HG03280 (cell line): Measurements from ENCODE around the gene TSC2.
"Not testable (repeated sequence)": the region's sequence is repeated elsewhere in the genome, so short reads cannot be mapped to it uniquely, and the experiment has no call there.

ENCODE experiments used
- ATAC-seq: cut with Tn5 transposase; IDR thresholded peaks from one replicate; pipeline ENCODE4 v1.9.1; 2021; ENCODE audit warnings: mild to moderate bottlenecking, moderate library complexity; ENCODE audit not compliant: unreplicated experiment

Gene TSC2

DNA sequence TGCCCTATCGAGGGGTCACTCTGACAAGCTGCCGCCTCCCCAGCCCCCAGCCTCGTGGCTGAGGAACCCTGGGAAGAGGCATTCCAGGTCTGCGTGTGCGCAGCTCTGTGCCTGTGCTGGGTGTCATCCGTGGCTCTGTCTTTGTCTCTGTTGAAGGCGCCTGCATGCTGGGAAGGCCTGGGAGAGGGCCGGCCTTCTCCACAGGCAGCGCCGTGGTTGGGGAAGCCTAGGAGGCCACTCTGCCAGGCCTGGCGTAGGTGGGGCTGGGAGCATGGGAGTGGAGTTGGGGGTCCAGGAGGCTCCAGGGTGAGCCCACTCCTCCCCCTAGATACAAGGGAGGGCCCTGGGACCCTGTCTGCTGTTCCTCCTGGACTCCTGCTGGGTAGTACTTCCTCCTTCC lies 17.7 kb upstream of the TSC2 start:
- ATAC-seq = no peak

DNA sequence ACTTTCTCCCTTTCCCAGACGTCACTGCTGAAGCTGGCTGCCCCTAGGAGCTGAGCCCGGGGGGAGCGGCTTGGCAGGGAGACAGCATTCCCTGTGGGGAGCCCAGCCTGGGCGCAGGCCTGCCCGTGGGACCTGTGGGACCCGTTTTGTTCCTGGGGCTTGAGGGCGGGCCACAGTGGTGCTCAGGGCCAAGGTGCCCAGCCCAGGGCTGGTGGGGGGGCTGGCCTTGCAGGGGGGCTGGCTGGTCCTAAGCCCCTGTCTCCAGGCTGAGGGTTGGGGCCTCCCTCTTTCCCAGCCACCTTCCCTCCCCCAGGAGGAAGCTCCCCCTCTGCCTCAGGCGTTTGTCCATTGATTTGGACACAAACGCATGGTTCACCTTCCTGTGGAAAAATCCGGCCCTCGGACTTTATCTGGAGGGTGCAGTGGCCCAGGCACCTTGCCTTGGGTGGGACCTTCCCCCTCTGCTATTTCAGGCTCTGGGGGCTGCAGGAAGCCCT lies 16.7 kb upstream of the TSC2 start:
- ATAC-seq = no peak

- no peak for ATAC-seq
These were observed 15.3 kb upstream of the TSC2 start for GRCh38 chr16:2032285-2033056.

- ATAC-seq = no peak
These were observed 14.5 kb upstream of the TSC2 start for GRCh38 chr16:2033057-2033908.

DNA sequence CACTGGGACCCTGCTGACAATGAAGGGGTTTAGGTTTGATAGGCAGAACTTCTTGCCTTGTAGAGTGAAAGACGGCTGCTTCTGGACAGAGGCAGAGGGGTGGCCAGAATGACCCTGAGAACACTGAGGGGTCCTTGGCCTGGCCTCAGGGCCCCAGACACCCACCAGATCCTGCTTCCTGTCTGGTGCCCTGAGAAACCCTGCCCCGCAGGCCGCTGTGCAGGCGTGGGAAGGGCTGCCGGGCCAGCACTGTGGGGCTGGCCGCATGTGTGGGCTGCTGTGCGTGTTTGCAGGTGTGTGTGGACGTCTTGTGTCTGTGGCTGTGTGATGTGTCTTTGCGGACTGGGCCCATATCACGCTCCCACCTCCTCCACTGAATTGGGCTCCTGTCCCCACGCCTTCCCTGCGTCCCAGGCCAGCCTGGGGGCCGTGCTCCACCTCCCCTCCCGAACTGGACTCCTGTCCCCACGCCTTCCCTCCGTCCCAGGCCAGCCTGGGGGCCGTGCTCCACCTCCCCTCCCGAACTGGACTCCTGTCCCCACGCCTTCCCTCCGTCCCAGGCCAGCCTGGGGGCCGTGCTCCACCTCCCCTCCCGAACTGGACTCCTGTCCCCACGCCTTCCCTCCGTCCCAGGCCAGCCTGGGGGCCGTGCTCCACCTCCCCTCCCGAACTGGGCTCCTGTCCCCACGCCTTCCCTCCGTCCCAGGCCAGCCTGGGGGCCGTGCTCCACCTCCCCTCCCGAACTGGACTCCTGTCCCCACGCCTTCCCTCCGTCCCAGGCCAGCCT lies 13.7 kb upstream of the TSC2 start:
- ATAC-seq = not testable (repeated sequence)

- ATAC-seq = no peak
These were observed 12.9 kb upstream of the TSC2 start for GRCh38 chr16:2034696-2035430.

- ATAC-seq = no peak
These were observed 12.2 kb upstream of the TSC2 start for GRCh38 chr16:2035431-2036199.

DNA sequence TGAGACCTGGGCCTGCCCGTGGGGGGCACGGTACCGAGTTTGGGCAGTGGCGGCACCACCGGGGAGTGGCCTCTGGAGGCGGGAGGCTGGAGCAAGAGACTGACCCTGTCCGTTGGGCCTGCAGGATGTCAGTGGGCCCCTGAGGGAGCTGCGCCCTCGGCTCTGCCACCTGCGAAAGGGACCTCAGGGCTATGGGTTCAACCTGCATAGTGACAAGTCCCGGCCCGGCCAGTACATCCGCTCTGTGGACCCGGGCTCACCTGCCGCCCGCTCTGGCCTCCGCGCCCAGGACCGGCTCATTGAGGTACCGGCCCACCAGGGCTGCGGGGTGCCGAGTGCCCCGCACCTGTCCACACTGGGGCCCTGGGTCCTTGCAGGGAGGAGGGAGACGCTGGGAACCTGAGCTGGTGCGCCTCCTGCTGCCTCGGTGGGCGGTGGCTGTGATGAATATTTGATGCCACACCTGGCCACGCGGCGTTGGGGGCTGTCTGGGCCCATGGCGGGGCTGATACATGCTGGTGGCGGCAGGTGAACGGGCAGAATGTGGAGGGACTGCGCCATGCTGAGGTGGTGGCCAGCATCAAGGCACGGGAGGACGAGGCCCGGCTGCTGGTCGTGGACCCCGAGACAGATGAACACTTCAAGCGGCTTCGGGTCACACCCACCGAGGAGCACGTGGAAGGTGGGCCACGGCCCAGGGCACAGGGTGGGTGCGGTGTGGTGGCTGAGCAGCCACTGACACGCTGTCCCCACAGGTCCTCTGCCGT lies 11.4 kb upstream of the TSC2 start:
- ATAC-seq = no peak

GRCh38 chr16:2037115-2037514 lies 10.7 kb upstream of the TSC2 start:
- no peak for ATAC-seq

DNA sequence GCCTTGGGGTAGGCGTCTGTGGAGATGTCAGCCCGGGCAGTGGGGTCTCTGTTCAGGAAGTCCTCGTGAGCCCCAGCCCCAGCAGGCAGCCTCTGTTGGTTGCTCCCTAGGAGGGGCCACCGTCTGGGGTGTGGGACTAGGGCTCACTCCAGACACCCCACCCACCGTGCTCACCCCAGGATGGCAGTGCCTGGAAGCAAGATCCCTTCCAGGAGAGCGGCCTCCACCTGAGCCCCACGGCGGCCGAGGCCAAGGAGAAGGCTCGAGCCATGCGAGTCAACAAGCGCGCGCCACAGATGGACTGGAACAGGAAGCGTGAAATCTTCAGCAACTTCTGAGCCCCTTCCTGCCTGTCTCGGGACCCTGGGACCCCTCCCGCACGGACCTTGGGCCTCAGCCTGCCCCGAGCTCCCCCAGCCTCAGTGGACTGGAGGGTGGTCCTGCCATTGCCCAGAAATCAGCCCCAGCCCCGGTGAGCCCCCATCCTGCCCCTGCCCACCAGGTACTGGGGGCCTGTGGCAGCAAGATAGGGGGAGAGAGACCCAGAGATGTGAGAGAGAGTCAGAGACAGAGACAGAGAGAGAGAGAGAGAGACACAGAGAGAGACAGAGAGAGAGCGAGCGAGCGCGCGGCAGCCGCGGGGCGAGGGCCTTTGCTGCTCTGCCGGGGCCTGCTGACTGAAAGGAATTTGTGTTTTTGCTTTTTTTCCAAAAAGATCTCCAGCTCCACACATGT lies 10.0 kb upstream of the TSC2 start:
- no peak for ATAC-seq

GRCh38 chr16:2038382-2039231 lies 9.2 kb upstream of the TSC2 start:
- no peak for ATAC-seq

DNA sequence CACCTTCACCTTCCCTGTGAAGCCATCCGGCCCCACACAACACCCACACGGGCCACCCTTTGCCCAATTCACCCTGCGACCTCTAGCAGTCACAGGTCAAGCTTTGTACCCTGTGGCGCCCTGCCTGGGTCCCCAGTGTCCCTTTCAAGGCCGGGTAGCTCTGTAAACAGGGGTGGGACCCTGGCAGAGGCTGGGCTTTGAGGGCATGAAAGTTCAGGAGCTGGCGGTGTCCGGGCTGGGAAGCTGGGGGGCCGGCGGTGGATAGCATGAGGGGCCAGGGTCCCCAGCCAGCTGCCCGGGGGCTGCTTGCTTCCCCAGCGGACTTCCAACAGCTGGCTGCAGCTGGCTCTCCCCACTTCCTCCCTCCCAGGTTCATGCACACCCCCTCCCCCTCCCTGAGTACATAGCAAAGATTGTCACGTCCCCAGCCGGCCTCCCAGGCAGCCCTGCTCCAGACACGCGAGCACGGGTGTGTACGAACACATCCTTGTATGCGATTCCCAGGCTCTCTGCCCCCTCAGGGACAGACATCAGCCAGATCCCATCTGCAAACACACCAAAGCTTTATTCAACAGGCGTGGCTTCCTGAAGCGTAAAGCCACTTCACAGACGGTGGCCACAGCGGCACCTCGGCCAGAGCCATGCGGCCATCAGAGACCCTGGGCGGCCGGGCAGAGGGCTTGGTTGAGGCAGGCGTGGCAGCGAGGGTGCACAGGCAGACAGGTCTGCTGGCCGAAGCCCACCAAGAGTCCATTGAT lies 8.3 kb upstream of the TSC2 start:
- ATAC-seq = no peak

- ATAC-seq = no peak
These were observed 7.6 kb upstream of the TSC2 start for GRCh38 chr16:2040041-2040786.

DNA sequence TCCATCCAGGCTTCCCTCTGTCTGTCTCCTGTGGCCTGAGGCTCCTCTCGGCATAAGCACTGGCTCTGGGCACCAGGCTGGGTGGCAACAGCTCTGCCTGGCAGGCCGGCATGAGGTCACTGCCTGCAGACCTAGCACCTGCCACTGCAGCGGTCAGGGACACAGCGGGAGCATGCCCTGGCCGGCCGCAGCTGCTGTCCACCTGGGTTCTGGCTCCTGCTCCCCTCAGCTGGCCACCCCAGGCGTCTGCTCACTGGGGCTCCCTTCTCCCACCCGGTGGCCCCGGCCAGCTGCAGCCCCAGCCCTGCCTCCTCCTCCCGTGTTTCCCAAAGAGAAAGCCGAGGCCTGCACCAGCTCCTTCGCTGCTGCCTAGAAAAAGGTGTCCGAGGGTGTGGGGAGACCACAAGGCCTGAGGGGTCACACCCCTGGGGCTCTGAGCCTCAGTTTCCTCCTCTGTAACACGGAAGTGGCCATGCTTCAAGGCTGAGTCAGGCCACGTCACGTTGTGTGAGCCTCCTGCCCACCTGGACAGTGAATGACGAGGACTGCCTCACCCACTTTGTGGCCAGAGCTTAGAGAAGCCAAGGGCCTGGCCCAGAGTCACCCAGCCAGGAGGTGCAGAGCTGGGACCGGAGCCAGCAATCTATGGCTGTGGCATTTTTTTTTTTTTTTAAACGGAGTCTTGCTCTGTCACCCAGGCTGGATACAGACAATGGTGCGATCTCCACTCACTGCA lies 6.8 kb upstream of the TSC2 start:
- ATAC-seq = no peak
